Type B pancreatic cell (in vitro differentiated cells): ENCODE data around the gene SH3RF3. TPM values are rescaled to one million over a fixed set of nuclear protein-coding genes. Genes with fewer than 3 reads are reported as not detected.

Experiments
- DNase-seq: peaks from one replicate; pipeline ENCODE4 v3.0.0; 2021; ENCODE audit warnings: mixed read lengths; ENCODE audit not compliant: unreplicated experiment; ENCODE audit errors: extremely low spot score
- H3K27ac Mint-ChIP-seq: 2 replicates; pipeline ENCODE4 v1.8.0; 2021; ENCODE audit warnings: mild to moderate bottlenecking, mixed read lengths
- H3K27me3 Mint-ChIP-seq: 2 replicates; pipeline ENCODE4 v1.8.0; 2021; ENCODE audit warnings: mixed read lengths
- H3K36me3 Mint-ChIP-seq: 2 replicates; pipeline ENCODE4 v1.8.0; 2021; ENCODE audit warnings: mixed read lengths
- H3K4me1 Mint-ChIP-seq: one replicate; pipeline ENCODE4 v1.8.0; 2021; ENCODE audit warnings: mixed read lengths; ENCODE audit not compliant: unreplicated experiment
- H3K4me3 Mint-ChIP-seq: 2 replicates; pipeline ENCODE4 v1.8.0; 2021; ENCODE audit warnings: mild to moderate bottlenecking, mixed read lengths
- H3K9me3 Mint-ChIP-seq: 2 replicates; pipeline ENCODE4 v1.8.0; 2021; ENCODE audit warnings: mixed read lengths
- CTCF ChIP-seq: fragments of 200-600 bp; sonication (generic); conservative IDR thresholded peaks from 2 replicates; pipeline ENCODE4 v1.5.0; 2021; ENCODE audit warnings: antibody characterized with exemption, mild to moderate bottlenecking
- total RNA-seq: library from RNA; stranded (reverse); gene quantifications from 2 replicates; pipeline ENCODE4 v1.2.1, GENCODE V29; 2021; ENCODE audit warnings: low replicate concordance

The SH3RF3 gene
- total RNA-seq, 1 donor from 2014 or later, result 13.9 TPM

- no peaks in the 10 kb centered on the region for H3K4me1 Mint-ChIP-seq
Observed at GRCh38 chr2:109428841-109429566, 300.0 kb downstream of the SH3RF3 start.

GRCh38 chr2:109429567-109430328, 300.7 kb downstream of the SH3RF3 start:
- no peak for DNase-seq
- H3K4me3 Mint-ChIP-seq, result no peak overlapping the region
- H3K27ac Mint-ChIP-seq, result no peak overlapping the region
- peaks cover 4% of the 10 kb centered on the region for H3K9me3 Mint-ChIP-seq
- no peaks in the 10 kb centered on the region for H3K27me3 Mint-ChIP-seq
- H3K36me3 Mint-ChIP-seq, result peaks cover 9% of the 10 kb centered on the region
- peaks cover 5% of the 10 kb centered on the region for H3K4me1 Mint-ChIP-seq
- no peak for TF ChIP-seq CTCF

More at GRCh38 chr2:109428841-109429566, 300.0 kb downstream of the SH3RF3 start:
- DNase-seq, result no peak
- TF ChIP-seq CTCF, result no peak
- Mint-ChIP-seq H3K36me3 (peaks cover 5% of the 10 kb centered on the region), H3K9me3 (peaks cover 4% of the 10 kb centered on the region), H3K27me3 (no peaks in the 10 kb centered on the region), H3K4me3 (no peak overlapping the region), H3K27ac (no peak overlapping the region)

- Mint-ChIP-seq H3K9me3 (peaks cover 4% of the 10 kb centered on the region), H3K4me1 (peaks cover 5% of the 10 kb centered on the region), H3K27ac (no peak overlapping the region), H3K27me3 (no peaks in the 10 kb centered on the region), H3K4me3 (no peak overlapping the region), H3K36me3 (peaks cover 9% of the 10 kb centered on the region)
- no peak for TF ChIP-seq CTCF
- DNase-seq, result no peak
Observed at GRCh38 chr2:109430329-109430636, 301.3 kb downstream of the SH3RF3 start.

GRCh38 chr2:109432421-109432820, 303.4 kb downstream of the SH3RF3 start:
- no peak overlapping the region for H3K27ac Mint-ChIP-seq
- peaks cover 5% of the 10 kb centered on the region for H3K36me3 Mint-ChIP-seq
- peaks cover 12% of the 10 kb centered on the region for H3K4me1 Mint-ChIP-seq
- no peak for TF ChIP-seq CTCF
- H3K27me3 Mint-ChIP-seq, result no peaks in the 10 kb centered on the region
- no peak overlapping the region for H3K4me3 Mint-ChIP-seq
- no peaks in the 10 kb centered on the region for H3K9me3 Mint-ChIP-seq
- DNase-seq, result no peak

- no peak overlapping the region for H3K27ac Mint-ChIP-seq
- no peak for DNase-seq
- no peaks in the 10 kb centered on the region for H3K9me3 Mint-ChIP-seq
- peaks cover 5% of the 10 kb centered on the region for H3K36me3 Mint-ChIP-seq
- H3K27me3 Mint-ChIP-seq, result no peaks in the 10 kb centered on the region
- TF ChIP-seq CTCF, result no peak
- no peak overlapping the region for H3K4me3 Mint-ChIP-seq
- H3K4me1 Mint-ChIP-seq, result peaks cover 17% of the 10 kb centered on the region
Observed at GRCh38 chr2:109433486-109433885, 304.5 kb downstream of the SH3RF3 start.
